ENCODE measurements around the gene EPN1. TPM values are rescaled to one million over a fixed set of nuclear protein-coding genes. Genes with fewer than 3 reads are reported as not detected.
"Not testable (repeated sequence)": the region's sequence is repeated elsewhere in the genome, so short reads cannot be mapped to it uniquely, and the experiment has no call there.

Gene EPN1
- total RNA-seq, 1 donor from 2014 or later, result 16.7 TPM

GRCh38 chr19:55705972-55706371 is 30.9 kb downstream of the EPN1 start:
- no peak for FAIRE-seq
- DNase-seq (ENCODE audit: low spot score in 2 of 2), result no peak

- no peak for FAIRE-seq
- no peak for DNase-seq (ENCODE audit: low spot score in 2 of 2)
These were observed 36.7 kb downstream of the EPN1 start for GRCh38 chr19:55711719-55712118.

- FAIRE-seq, result no peak
These were observed 38.0 kb downstream of the EPN1 start for GRCh38 chr19:55712804-55713631.

GRCh38 chr19:55716531-55716930 is 41.5 kb downstream of the EPN1 start:
- DNase-seq (ENCODE audit: low spot score in 2 of 2), result no peak
- FAIRE-seq, result no peak

More at GRCh38 chr19:55712804-55713631, 38.0 kb downstream of the EPN1 start:
- no peak for DNase-seq (ENCODE audit: low spot score in 2 of 2)

GRCh38 chr19:55717251-55717650 is 42.2 kb downstream of the EPN1 start:
- no peak for FAIRE-seq
- no peak for DNase-seq (ENCODE audit: low spot score in 2 of 2)

GRCh38 chr19:55717879-55718711 is 43.1 kb downstream of the EPN1 start:
- FAIRE-seq, result not testable (repeated sequence)

GRCh38 chr19:55720214-55720746 is 45.3 kb downstream of the EPN1 start:
- no peak for FAIRE-seq

More at GRCh38 chr19:55717879-55718711, 43.1 kb downstream of the EPN1 start:
- not testable (repeated sequence) for DNase-seq (ENCODE audit: low spot score in 2 of 2)

GRCh38 chr19:55720801-55721200 is 45.8 kb downstream of the EPN1 start:
- FAIRE-seq, result no peak

More at GRCh38 chr19:55720214-55720746, 45.3 kb downstream of the EPN1 start:
- no peak for DNase-seq (ENCODE audit: low spot score in 2 of 2)

GRCh38 chr19:55723491-55723890 is 48.5 kb downstream of the EPN1 start:
- FAIRE-seq, result no peak

More at GRCh38 chr19:55720801-55721200, 45.8 kb downstream of the EPN1 start:
- DNase-seq (ENCODE audit: low spot score in 2 of 2), result no peak

GRCh38 chr19:55730378-55730777 is 55.4 kb downstream of the EPN1 start:
- not testable (repeated sequence) for FAIRE-seq

More at GRCh38 chr19:55723491-55723890, 48.5 kb downstream of the EPN1 start:
- no peak for DNase-seq (ENCODE audit: low spot score in 2 of 2)

GRCh38 chr19:55738302-55738701 is 63.3 kb downstream of the EPN1 start, which contains the start of gene NLRP9:
NLRP9 (minus strand) TSS chr19:55738402; CDS start chr19:55738374, 28 bp downstream.
- DNase-seq (ENCODE audit: low spot score in 2 of 2) (no peak), FAIRE-seq (no peak)

More at GRCh38 chr19:55730378-55730777, 55.4 kb downstream of the EPN1 start:
- not testable (repeated sequence) for DNase-seq (ENCODE audit: low spot score in 2 of 2)

- FAIRE-seq, result no peak
- no peak for DNase-seq (ENCODE audit: low spot score in 2 of 2)
These were observed 75.7 kb downstream of the EPN1 start for GRCh38 chr19:55750715-55751114.

- FAIRE-seq, result no peak
- DNase-seq (ENCODE audit: low spot score in 2 of 2), result no peak
These were observed 78.4 kb downstream of the EPN1 start for GRCh38 chr19:55753401-55753800.

GRCh38 chr19:55756808-55757207 is 81.8 kb downstream of the EPN1 start:
- not testable (repeated sequence) for FAIRE-seq; DNase-seq (ENCODE audit: low spot score in 2 of 2)

- DNase-seq (ENCODE audit: low spot score in 2 of 2); FAIRE-seq: not testable (repeated sequence)
These were observed 83.8 kb downstream of the EPN1 start, which contains the start of gene RFPL4A for GRCh38 chr19:55758797-55759196. RFPL4A (plus strand) TSS chr19:55759097; CDS start chr19:55761801, 2,704 bp downstream.

Small RNAs within 50 kb of the gene (small RNA-seq; reads per million reads assigned to genes)
- not detected for gene AC010525.2

Other genes with a start within 250 kb of the EPN1 start
- gene SHISA7, start 231.9 kb upstream of the EPN1 start, total RNA-seq, result 4.5 TPM
- 12.2 TPM for gene ISOC2, start 213.6 kb upstream of the EPN1 start, total RNA-seq
- gene C19orf85, start 210.5 kb upstream of the EPN1 start, total RNA-seq, result not detected
- 0.41 TPM for gene ZNF628, start 198.6 kb upstream of the EPN1 start, total RNA-seq
- gene NAT14, start 190.0 kb upstream of the EPN1 start, total RNA-seq, result 18.8 TPM
- gene SSC5D, start 186.8 kb upstream of the EPN1 start, total RNA-seq, result under 0.01 TPM
- 0.41 TPM for gene SBK2, start 138.1 kb upstream of the EPN1 start, total RNA-seq
- gene SBK3, start 129.7 kb upstream of the EPN1 start, total RNA-seq, result not detected
- gene ZNF579, start 94.4 kb upstream of the EPN1 start, total RNA-seq, result 3.7 TPM
- gene FIZ1, start 75.7 kb upstream of the EPN1 start, total RNA-seq, result 3.3 TPM
- 2.9 TPM for gene ZNF524, start 74.9 kb upstream of the EPN1 start, total RNA-seq
- gene ZNF865, start 69.6 kb upstream of the EPN1 start, total RNA-seq, result 1.2 TPM
- gene ZNF784, start 50.7 kb upstream of the EPN1 start, total RNA-seq, result 4.5 TPM
- gene ZNF580, start 34.2 kb upstream of the EPN1 start, total RNA-seq, result 2.4 TPM
- gene ZNF581, start 31.6 kb upstream of the EPN1 start, total RNA-seq, result 6.5 TPM
- gene CCDC106, start 27.0 kb upstream of the EPN1 start, total RNA-seq, result 9.4 TPM
- 70.1 TPM for gene U2AF2, start 20.2 kb upstream of the EPN1 start, total RNA-seq
- gene NLRP9, start 63.2 kb downstream of the EPN1 start, total RNA-seq, result not detected
- gene RFPL4A, start 83.9 kb downstream of the EPN1 start, total RNA-seq, result not detected
- not detected for gene RFPL4AL1, start 93.9 kb downstream of the EPN1 start, total RNA-seq
- not detected for gene NLRP11, start 156.8 kb downstream of the EPN1 start, total RNA-seq
- gene NLRP4, start 161.3 kb downstream of the EPN1 start, total RNA-seq, result not detected

Measured in frontal cortex (tissue), 4 donors.